Measurements from ENCODE around the gene CDC20B. TPM values are rescaled to one million over a fixed set of nuclear protein-coding genes. Genes with fewer than 3 reads are reported as not detected.

Gene CDC20B
- total RNA-seq, 4 donors from 2014 or later: not detected

- TF ChIP-seq, protein P1, sequence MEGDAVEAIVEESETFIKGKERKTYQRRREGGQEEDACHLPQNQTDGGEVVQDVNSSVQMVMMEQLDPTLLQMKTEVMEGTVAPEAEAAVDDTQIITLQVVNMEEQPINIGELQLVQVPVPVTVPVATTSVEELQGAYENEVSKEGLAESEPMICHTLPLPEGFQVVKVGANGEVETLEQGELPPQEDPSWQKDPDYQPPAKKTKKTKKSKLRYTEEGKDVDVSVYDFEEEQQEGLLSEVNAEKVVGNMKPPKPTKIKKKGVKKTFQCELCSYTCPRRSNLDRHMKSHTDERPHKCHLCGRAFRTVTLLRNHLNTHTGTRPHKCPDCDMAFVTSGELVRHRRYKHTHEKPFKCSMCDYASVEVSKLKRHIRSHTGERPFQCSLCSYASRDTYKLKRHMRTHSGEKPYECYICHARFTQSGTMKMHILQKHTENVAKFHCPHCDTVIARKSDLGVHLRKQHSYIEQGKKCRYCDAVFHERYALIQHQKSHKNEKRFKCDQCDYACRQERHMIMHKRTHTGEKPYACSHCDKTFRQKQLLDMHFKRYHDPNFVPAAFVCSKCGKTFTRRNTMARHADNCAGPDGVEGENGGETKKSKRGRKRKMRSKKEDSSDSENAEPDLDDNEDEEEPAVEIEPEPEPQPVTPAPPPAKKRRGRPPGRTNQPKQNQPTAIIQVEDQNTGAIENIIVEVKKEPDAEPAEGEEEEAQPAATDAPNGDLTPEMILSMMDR (IDR thresholded peaks at IDR 0.05): no peak
- no peak for ATAC-seq (ENCODE audit: low FRiP score)
- no peak for DNase-seq (ENCODE audit: low spot score)
Observed at GRCh38 chr5:55063899-55064298, 109.1 kb downstream of the CDC20B start.

GRCh38 chr5:55063220-55063863, 109.6 kb downstream of the CDC20B start:
- DNase-seq (ENCODE audit: low spot score) (no peak), ATAC-seq (ENCODE audit: low FRiP score) (no peak)
- TF ChIP-seq, protein P1 (IDR thresholded peaks at IDR 0.05): no peak

Small RNA genes lying within 50 kb of the gene (small RNA-seq; reads per million reads assigned to genes)
- gene MIR449A: not detected
- not detected for gene MIR449B
- gene MIR449C: not detected

Other genes with a start within 250 kb of the CDC20B start
- gene ESM1, start 187.6 kb downstream of the CDC20B start, total RNA-seq: under 1 TPM in 1 of 4 donors, not detected in 3; 0.36 TPM
- gene GZMK, start 148.9 kb downstream of the CDC20B start, total RNA-seq: 1 to 10 TPM in 3 of 4 donors, not detected in 1; 2.7 to 4.4 (median 3.1) TPM
- 1 to 10 TPM in 2 of 4 donors, under 1 TPM in 1, not detected in 1; 0.96 to 4.8 (median 1.8) TPM for gene GZMA, start 70.5 kb downstream of the CDC20B start, total RNA-seq
- 10 to 100 TPM in 3 of 4 donors, 1 to 10 TPM in 1; 9.5 to 30.9 (median 17.7) TPM for gene GPX8, start 13.0 kb downstream of the CDC20B start, total RNA-seq
- not detected for gene MCIDAS, start 54.1 kb upstream of the CDC20B start, total RNA-seq
- gene CCNO, start 60.4 kb upstream of the CDC20B start, total RNA-seq: not detected
- gene DHX29, start 134.5 kb upstream of the CDC20B start, total RNA-seq: 10 to 100 TPM; 23.0 to 29.2 (median 25.7) TPM
- 100 to 1,000 TPM in 1 of 4 donors, 10 to 100 TPM in 3; 82.5 to 102 (median 86.1) TPM for gene MTREX, start 134.8 kb upstream of the CDC20B start, total RNA-seq